ENCODE measurements around the gene DNASE1L3. TPM values are rescaled to one million over a fixed set of nuclear protein-coding genes. Genes with fewer than 3 reads are reported as not detected.

The DNASE1L3 gene
- total and polyA plus RNA-seq, 2 of the 8 experiments (the other 6 are each of a cell fraction or from before 2014, with no cell fraction given) = not detected

DNA sequence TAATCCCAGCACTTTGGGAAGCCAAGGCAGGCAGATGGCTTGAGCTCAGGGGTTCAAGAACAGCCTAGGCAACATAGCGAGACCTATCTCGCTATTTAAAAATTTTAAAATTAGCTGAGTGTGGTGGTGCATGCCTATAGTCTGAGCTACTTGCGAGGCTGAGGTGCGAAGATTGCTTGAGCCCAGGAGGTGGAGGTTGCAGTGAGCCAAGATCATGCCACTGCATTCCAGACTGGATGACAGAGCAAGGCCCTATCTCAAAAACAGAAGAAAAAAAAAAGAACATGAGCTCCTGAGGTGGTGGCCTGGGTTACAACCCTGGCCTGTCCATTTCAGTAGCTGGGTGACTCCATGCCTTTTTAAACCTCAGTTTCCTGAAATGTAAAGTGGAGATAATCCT is 7.2 kb downstream of the DNASE1L3 start (continued):
- TF ChIP-seq, protein P1, sequence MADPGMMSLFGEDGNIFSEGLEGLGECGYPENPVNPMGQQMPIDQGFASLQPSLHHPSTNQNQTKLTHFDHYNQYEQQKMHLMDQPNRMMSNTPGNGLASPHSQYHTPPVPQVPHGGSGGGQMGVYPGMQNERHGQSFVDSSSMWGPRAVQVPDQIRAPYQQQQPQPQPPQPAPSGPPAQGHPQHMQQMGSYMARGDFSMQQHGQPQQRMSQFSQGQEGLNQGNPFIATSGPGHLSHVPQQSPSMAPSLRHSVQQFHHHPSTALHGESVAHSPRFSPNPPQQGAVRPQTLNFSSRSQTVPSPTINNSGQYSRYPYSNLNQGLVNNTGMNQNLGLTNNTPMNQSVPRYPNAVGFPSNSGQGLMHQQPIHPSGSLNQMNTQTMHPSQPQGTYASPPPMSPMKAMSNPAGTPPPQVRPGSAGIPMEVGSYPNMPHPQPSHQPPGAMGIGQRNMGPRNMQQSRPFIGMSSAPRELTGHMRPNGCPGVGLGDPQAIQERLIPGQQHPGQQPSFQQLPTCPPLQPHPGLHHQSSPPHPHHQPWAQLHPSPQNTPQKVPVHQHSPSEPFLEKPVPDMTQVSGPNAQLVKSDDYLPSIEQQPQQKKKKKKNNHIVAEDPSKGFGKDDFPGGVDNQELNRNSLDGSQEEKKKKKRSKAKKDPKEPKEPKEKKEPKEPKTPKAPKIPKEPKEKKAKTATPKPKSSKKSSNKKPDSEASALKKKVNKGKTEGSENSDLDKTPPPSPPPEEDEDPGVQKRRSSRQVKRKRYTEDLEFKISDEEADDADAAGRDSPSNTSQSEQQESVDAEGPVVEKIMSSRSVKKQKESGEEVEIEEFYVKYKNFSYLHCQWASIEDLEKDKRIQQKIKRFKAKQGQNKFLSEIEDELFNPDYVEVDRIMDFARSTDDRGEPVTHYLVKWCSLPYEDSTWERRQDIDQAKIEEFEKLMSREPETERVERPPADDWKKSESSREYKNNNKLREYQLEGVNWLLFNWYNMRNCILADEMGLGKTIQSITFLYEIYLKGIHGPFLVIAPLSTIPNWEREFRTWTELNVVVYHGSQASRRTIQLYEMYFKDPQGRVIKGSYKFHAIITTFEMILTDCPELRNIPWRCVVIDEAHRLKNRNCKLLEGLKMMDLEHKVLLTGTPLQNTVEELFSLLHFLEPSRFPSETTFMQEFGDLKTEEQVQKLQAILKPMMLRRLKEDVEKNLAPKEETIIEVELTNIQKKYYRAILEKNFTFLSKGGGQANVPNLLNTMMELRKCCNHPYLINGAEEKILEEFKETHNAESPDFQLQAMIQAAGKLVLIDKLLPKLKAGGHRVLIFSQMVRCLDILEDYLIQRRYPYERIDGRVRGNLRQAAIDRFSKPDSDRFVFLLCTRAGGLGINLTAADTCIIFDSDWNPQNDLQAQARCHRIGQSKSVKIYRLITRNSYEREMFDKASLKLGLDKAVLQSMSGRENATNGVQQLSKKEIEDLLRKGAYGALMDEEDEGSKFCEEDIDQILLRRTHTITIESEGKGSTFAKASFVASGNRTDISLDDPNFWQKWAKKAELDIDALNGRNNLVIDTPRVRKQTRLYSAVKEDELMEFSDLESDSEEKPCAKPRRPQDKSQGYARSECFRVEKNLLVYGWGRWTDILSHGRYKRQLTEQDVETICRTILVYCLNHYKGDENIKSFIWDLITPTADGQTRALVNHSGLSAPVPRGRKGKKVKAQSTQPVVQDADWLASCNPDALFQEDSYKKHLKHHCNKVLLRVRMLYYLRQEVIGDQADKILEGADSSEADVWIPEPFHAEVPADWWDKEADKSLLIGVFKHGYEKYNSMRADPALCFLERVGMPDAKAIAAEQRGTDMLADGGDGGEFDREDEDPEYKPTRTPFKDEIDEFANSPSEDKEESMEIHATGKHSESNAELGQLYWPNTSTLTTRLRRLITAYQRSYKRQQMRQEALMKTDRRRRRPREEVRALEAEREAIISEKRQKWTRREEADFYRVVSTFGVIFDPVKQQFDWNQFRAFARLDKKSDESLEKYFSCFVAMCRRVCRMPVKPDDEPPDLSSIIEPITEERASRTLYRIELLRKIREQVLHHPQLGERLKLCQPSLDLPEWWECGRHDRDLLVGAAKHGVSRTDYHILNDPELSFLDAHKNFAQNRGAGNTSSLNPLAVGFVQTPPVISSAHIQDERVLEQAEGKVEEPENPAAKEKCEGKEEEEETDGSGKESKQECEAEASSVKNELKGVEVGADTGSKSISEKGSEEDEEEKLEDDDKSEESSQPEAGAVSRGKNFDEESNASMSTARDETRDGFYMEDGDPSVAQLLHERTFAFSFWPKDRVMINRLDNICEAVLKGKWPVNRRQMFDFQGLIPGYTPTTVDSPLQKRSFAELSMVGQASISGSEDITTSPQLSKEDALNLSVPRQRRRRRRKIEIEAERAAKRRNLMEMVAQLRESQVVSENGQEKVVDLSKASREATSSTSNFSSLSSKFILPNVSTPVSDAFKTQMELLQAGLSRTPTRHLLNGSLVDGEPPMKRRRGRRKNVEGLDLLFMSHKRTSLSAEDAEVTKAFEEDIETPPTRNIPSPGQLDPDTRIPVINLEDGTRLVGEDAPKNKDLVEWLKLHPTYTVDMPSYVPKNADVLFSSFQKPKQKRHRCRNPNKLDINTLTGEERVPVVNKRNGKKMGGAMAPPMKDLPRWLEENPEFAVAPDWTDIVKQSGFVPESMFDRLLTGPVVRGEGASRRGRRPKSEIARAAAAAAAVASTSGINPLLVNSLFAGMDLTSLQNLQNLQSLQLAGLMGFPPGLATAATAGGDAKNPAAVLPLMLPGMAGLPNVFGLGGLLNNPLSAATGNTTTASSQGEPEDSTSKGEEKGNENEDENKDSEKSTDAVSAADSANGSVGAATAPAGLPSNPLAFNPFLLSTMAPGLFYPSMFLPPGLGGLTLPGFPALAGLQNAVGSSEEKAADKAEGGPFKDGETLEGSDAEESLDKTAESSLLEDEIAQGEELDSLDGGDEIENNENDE (IDR thresholded peaks at IDR 0.05; ENCODE audit: insufficient replicate concordance, low read length) = no peak
- TF ChIP-seq CHD2 (IDR thresholded peaks at IDR 0.05; ENCODE audit: low read length) = no peak
- no peak for TF ChIP-seq RFX5 (IDR thresholded peaks at IDR 0.05; ENCODE audit: borderline replicate concordance, low read depth, low read length)
- no peak for TF ChIP-seq NRF1 (IDR thresholded peaks at IDR 0.05; ENCODE audit: low read depth, low read length)
- TF ChIP-seq MAX (IDR thresholded peaks at IDR 0.05) = no peak
- TF ChIP-seq CBX5 (IDR thresholded peaks at IDR 0.05; ENCODE audit: low read depth, low read length) = no peak
- no peak for TF ChIP-seq GTF2F1 (IDR thresholded peaks at IDR 0.05; ENCODE audit: borderline replicate concordance, low read depth, low read length)
- no peak for TF ChIP-seq ZNF274 (IDR thresholded peaks at IDR 0.05; ENCODE audit: borderline replicate concordance, extremely low read depth, low read length)

Data from H1 (cell line).